H1 (cell line): ENCODE results near the gene TOPORS. TPM values are rescaled to one million over a fixed set of nuclear protein-coding genes. Genes with fewer than 3 reads are reported as not detected.

Experiments
- polyA plus RNA-seq, 7 experiments: library from polyadenylated mRNA; depleted of rRNA in 3 of 7; stranded (reverse) in 5 of 7; unstranded in 2 of 7; fragments of >200 nt in 5 of 7; fragments of 200-250 nt in 2 of 7; gene quantifications; 1 replicate in 5 of 7; 2 replicates in 1 of 7; 4 replicates in 1 of 7; pipeline versions ENCODE4 v1.2.1 to v1.2.3, GENCODE V29; 2011 to 2013; ENCODE audit warnings: missing spikeins in 2 of 7, mixed read lengths in 2 of 7
- total RNA-seq: library from RNA; stranded (reverse); fragmentation: NEBNext Ultra II Directional; extraction: Animal tissue kit (Norgen Biotek cat#: 25700); gene quantifications from 2 replicates; pipeline ENCODE4 v1.2.1, GENCODE V29; 2021
- TF ChIP-seq, protein P1 (sequence below): IDR thresholded peaks from 2 replicates; pipeline ENCODE4 v1.6.1; 2012; ENCODE audit warnings: inconsistent platforms

Gene TOPORS
- total and polyA plus RNA-seq, 2 of the 8 experiments (the other 6 are each of a cell fraction or from before 2014, with no cell fraction given): 10.3 to 30.7 TPM

GRCh38 chr9:32590476-32590875, 38.1 kb upstream of the TOPORS start (continued):
- TF ChIP-seq, protein P1, sequence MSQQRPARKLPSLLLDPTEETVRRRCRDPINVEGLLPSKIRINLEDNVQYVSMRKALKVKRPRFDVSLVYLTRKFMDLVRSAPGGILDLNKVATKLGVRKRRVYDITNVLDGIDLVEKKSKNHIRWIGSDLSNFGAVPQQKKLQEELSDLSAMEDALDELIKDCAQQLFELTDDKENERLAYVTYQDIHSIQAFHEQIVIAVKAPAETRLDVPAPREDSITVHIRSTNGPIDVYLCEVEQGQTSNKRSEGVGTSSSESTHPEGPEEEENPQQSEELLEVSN: no peak
